DMS53 (cell line): ENCODE results near the gene SGSM1.
A peak's percentile ranks its signal among the peaks of the same experiment; 100 is the strongest.
"Not testable (repeated sequence)": the region's sequence is repeated elsewhere in the genome, so short reads cannot be mapped to it uniquely, and the experiment has no call there.

Experiments
- DNase-seq: peaks from one replicate; lab custom pipeline; 2025; lab: John Stamatoyannopoulos, UW

The SGSM1 gene

GRCh38 chr22:24905909-24906308, 99.9 kb downstream of the SGSM1 start:
- DNase-seq = no peak

GRCh38 chr22:24907101-24907500, 101.1 kb downstream of the SGSM1 start:
- not testable (repeated sequence) for DNase-seq

DNA sequence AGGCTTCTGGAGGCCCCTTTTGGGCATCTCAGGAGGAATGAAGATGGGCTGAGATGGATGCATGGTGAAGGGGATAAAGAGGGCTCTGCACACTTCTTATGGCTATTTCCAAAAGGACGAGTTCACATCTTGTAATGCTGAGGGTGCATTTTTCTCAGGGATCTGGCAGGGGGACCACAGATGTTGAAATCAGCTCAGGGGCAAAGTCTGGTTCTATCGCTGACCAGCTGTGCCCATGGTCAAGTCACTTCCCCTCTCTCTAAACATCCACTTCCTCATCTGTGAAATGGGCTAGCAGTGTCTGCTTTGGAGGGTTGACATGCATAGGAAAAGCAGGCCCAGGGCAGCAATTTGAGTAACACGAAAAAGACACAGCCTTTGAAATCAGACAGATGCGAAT, 114.0 kb downstream of the SGSM1 start:
- no peak for DNase-seq

DNA sequence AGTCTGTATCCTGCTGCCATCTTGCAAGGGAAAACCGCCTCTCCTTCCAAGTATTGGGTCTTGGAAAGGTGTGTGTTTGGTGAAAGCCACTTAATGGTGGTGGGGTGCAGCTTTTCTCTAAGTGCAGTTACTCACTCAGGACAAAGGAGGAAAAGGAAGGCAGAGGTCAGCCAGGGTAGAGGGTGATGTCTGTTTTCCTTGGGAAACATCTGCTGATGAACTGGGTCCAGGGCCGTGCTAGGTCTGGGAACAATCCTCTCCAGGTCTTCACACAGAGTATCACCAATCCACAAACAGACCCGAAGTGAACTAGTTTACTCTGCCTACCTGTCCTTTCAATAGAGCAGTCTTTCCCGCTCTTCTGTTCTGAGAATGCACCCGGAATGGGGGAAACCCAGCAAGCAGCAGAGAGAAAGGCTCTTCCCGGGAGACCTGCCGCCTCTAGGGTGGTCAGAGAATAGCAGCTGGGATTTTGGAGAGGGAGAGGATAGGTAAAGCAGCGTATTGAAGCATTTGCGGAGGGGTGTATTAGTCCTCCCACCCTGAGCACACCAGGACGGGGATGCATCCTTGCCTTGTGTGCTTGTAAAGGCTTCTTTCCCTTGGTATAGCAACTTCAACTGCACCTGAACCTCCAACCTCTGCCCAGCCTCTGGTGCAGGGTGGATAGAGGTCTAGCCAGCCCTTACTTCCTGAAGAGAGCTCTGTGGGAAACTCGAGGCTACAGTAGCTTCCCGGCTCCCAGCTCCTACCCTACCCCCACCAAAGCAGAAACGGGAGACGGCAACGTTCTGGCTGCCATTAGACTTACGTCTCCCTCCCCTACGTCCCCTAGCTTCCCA, 119.8 kb downstream of the SGSM1 start:
- no peak for DNase-seq

- no peak for DNase-seq
Observed at GRCh38 chr22:24926428-24926725, 120.4 kb downstream of the SGSM1 start.

DNA sequence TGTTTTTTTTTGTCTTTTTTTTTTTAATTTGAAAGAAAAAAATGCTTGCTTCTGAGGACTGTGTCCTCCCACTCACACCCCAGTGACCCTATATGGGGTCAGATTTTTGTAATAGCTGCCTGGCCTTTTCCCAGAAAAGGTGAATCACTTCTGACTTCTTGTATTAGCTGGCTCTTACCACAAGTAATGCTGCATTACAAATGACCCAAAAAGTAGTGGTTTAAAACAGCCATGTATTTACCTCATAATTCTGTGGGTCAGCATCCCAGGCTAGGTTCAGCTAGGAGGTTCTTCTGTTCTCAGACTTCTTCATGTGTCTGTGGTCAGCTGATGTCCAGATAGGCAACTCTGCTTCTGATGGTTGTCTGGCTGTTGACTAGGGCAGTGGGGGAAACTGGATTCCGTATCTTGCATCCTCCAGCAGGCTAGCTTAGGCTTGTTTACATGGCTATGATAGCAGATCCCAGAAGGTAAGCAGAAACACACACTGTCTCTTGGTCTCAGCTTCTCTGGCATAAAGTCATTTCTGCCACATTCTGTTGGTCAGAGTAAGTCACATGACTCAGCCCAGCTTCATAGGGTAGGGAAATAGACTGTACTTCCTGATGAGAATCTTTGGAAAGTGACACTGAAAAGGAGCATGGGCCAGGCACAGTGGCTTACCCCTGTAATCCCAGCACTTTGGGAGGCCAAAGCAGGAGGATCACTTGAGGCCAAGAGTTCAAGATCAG, 121.0 kb downstream of the SGSM1 start:
- peak; percentile 8 for DNase-seq

DNA sequence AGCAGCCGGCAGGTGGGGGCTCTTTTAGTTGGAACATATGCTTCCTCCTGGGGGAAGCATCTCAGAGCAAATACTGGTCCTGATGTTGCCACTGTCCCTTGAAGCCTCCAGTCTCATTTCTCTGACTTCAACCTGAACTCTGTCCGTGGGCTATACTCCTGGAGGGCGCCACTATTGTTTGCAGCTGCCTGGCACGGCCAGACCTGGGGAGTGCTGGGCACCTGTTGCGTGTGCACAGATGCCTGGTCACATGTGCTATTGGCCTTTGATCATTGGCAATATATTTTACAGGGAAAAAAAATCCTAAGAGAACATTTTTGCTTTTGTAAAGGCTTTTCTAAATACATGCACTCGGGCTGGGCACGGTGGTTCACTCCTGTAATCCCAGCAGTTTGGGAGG, 122.3 kb downstream of the SGSM1 start:
- DNase-seq = no peak

DNA sequence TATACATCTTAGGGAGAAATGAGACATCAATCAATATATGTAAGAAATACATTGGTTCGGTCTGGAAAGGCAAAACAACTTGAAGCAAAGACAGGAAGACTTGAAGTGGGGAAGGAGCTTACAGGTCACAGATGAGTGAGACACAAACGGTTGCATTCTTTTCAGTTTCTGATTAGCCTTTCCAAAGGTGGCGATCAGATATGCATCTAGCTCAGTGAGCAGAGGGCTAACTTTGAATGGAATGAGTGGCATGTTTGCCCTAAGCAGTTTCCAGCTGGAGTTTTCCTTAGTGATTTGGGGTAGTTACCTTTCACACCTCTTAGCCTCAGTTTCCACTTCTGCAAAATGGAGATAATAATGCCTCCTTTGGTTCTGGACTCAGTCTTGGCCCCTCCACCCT, 124.7 kb downstream of the SGSM1 start:
- no peak for DNase-seq

DNA sequence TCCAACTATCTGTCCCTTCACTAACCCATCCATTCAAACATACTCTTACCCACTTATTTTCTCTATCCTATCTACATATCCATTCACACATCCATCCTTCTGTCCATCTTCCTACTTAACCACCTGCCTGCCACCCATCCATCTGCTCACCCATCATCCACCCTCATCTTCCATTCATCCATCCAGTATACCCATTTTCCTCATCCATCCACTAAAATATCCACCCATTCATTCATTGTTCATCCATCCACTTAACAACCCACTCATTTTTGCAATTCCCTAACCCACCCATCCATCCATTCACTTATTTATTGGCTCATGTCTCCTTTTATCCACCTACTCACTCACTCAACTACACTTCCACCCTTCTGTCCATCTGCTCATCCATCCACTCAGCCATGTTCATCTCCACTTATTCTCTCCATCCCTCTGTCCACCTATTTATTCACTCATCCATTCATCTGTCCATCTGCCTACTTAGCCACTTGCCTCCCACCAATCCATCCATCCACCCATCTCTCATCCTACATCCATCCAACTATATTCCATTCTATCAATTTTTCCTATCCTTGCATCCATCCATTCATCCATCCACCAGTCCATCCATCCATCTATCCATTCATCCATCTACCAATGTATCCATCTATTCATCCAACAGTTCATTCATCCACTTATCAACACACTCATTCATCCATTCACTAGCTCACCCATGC, 129.9 kb downstream of the SGSM1 start:
- DNase-seq = no peak

GRCh38 chr22:24937114-24937513, 131.1 kb downstream of the SGSM1 start:
- peak; percentile 27 for DNase-seq

DNA sequence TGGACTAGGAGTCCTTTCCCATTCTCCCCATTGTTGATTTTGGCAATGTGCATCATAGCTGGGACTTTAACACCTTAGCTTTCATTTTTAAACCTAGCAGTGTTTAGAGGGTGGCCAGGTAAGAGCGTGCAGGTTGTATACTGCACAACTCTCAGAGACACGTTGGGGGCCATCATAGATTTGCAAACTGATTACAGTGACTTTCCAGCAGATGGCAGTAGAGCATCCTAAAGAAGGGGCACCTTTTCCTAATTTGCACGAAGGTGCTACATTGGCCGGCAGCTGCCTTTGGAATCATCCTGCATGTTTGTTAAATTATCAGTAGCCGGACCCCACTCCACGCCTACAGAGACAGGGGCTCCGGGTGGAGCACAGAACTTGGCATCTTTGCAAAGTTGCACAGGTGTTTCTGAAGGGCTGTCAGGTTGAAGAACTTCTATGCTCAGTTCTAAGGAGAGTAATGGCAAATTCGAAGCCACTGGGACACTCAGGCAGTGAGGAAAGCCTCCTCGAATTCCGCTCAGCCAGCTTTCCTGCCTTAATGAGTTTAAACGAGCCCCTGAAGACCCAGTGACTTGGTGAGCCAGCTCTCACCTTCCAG, 132.8 kb downstream of the SGSM1 start:
- peak; percentile 59 for DNase-seq

DNA sequence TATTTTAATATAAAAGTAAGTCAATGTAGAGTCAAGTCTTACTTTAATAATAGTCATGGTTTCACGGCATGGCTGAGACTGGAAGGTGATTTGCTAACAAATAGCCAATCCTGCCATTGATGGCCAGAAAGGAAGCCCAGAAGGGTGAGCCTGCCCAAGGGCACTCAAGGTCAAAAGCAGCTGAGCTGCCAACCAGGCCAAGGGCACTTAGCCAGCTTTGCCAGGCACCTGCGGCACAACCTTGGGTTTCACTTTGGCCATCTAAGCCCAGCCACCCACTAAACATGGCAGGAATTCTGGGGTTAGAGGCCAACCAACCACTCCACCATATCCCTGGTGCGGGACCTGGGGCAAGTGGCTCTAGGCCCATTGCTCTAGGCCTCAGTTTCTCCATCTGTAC, 136.3 kb downstream of the SGSM1 start:
- no peak for DNase-seq

DNA sequence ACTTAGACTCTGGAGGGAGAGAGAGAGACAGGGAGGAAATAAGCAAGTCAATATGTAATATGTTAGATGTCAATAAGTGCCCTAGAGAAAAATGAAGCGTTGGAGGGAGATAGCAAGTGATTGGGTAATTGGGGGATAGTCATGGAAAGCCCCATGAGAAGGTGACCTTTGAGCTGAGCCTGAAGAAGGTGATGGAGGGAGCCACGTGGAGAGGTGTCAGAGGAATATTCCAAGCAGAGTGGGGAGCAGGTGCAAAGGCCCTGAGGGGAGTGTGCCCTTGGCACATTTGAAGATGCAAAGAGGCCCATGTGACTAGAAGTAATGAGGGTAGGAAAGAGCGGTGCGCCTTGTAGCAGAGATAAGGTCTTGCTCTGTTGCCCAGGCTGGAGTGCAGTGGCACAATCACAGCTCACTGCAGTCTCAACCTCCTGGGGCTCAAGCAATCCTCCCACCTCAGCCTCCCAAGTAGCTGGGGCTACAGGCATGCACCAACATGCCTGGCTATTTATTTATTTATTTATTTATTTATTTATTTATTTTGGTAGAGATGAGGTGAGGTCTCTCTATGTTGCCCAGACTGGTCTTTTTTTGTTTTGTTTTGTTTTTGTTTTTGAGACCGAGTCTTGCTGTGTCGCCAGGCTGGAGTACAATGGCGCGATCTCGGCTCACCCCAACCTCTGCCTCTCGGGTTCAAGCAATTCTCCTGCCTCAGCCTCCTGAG, 138.4 kb downstream of the SGSM1 start:
- no peak for DNase-seq

- no peak for DNase-seq
Observed at GRCh38 chr22:24945430-24945829, 139.4 kb downstream of the SGSM1 start.

GRCh38 chr22:24947383-24947782, 141.4 kb downstream of the SGSM1 start:
- DNase-seq = no peak

GRCh38 chr22:24947881-24948280, 141.9 kb downstream of the SGSM1 start:
- no peak for DNase-seq

DNA sequence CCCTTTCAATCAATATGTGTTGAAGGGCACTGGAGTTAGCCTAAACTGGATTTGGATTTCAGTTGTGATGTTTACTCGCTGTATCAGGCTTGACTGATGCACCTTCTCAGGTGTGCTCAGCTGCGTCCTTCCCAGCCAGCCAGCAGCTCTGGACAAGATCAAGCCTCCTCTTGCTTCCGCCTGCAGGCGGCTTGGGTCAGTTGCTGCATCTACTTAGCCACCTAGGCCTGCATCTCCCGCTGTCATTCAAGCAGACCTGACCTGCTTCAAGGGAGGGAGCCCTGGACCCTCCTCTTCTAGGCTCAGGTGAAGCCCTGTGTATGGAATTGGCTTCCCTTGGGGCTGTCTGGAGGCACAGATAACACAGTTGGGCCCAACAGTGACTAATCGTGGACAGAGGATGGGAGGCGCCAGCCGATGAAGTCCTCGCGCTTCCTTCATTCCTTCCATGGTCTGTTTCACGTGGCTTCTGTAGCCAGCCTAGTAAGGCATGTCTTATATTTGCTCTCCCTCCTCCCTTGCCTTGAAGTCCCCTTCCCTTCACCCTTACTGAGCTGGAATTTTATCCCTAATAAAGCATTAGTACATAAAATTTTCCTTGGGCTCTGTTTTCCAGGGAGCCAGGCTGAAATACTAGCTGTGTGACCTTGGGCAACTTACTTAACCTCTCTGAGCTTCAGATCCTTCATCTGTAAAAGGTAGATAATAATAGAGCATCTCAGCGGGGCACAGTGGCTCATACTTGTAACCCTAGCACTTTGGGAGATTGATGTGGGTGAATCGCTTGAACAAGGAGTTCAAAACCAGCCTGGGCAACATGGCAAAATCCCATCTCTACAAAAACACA, 142.6 kb downstream of the SGSM1 start:
- DNase-seq = peak; percentile 3

- DNase-seq = peak; percentile 2
Observed at GRCh38 chr22:24950272-24950902, 144.4 kb downstream of the SGSM1 start.

- DNase-seq = peak; percentile 85
Observed at GRCh38 chr22:24951942-24952836, 146.2 kb downstream of the SGSM1 start, which contains the start of gene KIAA1671. Gene KIAA1671 (plus strand): TSS chr22:24952716. CDS start chr22:25028000, 75,284 bp downstream.
